ENCODE measurements around the gene DOCK2. TPM values are rescaled to one million over a fixed set of nuclear protein-coding genes. Genes with fewer than 3 reads are reported as not detected.

DOCK2 gene
- total and polyA plus RNA-seq, 2 of the 8 experiments (the other 6 are each of a cell fraction or from before 2014, with no cell fraction given), result 3.9 to 5.7 TPM

DNA sequence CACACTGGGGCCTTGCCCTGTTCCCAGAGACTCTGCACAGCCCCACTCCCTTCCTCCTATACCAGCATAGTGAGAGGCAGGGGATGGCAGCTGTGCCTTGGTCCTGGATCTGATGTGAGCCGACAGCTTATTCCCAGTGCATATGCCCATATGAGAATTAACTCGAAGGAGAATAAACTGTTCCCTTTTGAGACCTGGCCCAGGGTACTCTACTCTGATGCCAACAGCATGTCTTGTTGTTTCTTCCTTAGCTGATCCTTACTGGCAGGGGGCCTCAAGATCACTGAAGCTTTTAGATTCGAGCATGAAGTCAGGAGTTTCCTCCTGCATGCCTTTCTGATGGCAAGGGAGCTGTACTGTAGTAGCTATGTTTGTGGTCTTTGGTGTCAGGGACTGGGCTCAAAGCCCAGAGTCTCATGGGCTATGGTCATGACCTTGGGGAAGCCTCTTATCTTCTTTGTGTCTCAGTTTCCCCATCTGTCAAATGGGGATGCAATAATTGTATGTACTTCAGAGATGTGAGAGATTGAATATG is 57.1 kb downstream of the DOCK2 start:
- Histone ChIP-seq H2AK5ac (ENCODE audit: low read depth, low read length) (no peak overlapping the region), H3K9ac (replicated peaks in 1 of 4; ENCODE audit: extremely low read depth in 1 of 4, low read depth in 3 of 4, low read length in 3 of 4) (no peak overlapping the region), H3K14ac (ENCODE audit: insufficient read length) (no peak overlapping the region), H4K5ac (ENCODE audit: insufficient read length, low read depth, low read length) (no peak overlapping the region), H3K18ac (ENCODE audit: extremely low read depth, low read length) (no peak overlapping the region), H3K27me3 (replicated peaks in 1 of 4; ENCODE audit: control insufficient read depth in 3 of 4, extremely low read depth in 1 of 4, insufficient read depth in 3 of 4, low read length in 3 of 4) (no peaks in the 10 kb centered on the region), H2BK15ac (ENCODE audit: low read length) (no peak overlapping the region), H2BK120ac (replicated peaks; ENCODE audit: low read depth, low read length) (no peak overlapping the region), H3K23me2 (ENCODE audit: low read depth, low read length) (peaks cover 3% of the 10 kb centered on the region; the same call in 1 of the 2 replicates), H4K8ac (ENCODE audit: extremely low read depth, insufficient read depth, low read length) (no peak overlapping the region), H3K4me2 (ENCODE audit: insufficient read depth in 1 of 2, low read depth in 2 of 2, low read length in 2 of 2) (no peak overlapping the region), H3K4ac (replicated peaks; ENCODE audit: insufficient read length, low read depth, low read length) (no peak overlapping the region), H3K4me3 (ENCODE audit: extremely low read depth in 1 of 4, insufficient read depth in 2 of 4, low read depth in 3 of 4, low read length in 4 of 4) (no peak overlapping the region), H3K56ac (replicated peaks; ENCODE audit: insufficient read length, low read depth, low read length) (no peak overlapping the region), H3K36me3 (ENCODE audit: control insufficient read depth in 2 of 4, insufficient read depth in 4 of 4, low read length in 3 of 4) (no peaks in the 10 kb centered on the region), H3K79me1 (ENCODE audit: low read depth, low read length) (no peaks in the 10 kb centered on the region; the same call in 1 of the 2 replicates), H3K23ac (ENCODE audit: insufficient read length) (no peak overlapping the region), H3K27ac (ENCODE audit: low read depth, low read length) (no peak overlapping the region), H2BK5ac (ENCODE audit: low read depth, low read length) (no peak overlapping the region), H3K9me3 (ENCODE audit: insufficient read depth in 2 of 2, low read depth in 1 of 2, low read length in 1 of 2) (no peaks in the 10 kb centered on the region; a peak in 1 of 4 replicates), H2BK12ac (ENCODE audit: low read depth, low read length) (no peak overlapping the region), H4K20me1 (replicated peaks in 1 of 2; ENCODE audit: control insufficient read depth in 1 of 2, insufficient read depth in 2 of 2, low read length in 2 of 2) (peaks cover 0 to 1% of the 10 kb centered on the region in 2 experiments), H2AFZ (ENCODE audit: low read length) (no peak overlapping the region), H2BK20ac (ENCODE audit: low read length) (no peak overlapping the region), H3K4me1 (replicated peaks in 1 of 4; ENCODE audit: control insufficient read depth in 3 of 4, insufficient read depth in 4 of 4, low read length in 3 of 4) (no peaks in the 10 kb centered on the region), H3K79me2 (ENCODE audit: control insufficient read depth in 1 of 2, insufficient read depth in 2 of 2, low read length in 2 of 2) (no peaks in the 10 kb centered on the region), H4K91ac (replicated peaks; ENCODE audit: insufficient read length, low read length) (no peak overlapping the region)
- DNase-seq (ENCODE audit: low read depth in 1 of 2, low spot score in 2 of 2), result no peak
- no peak for FAIRE-seq
- POLR2A ChIA-PET (ENCODE audit: partially characterized antibody), result no interaction called here
- no peak for TF ChIP-seq GTF2F1 (IDR thresholded peaks at IDR 0.05; ENCODE audit: borderline replicate concordance, low read depth, low read length)
- TF ChIP-seq, protein P1, sequence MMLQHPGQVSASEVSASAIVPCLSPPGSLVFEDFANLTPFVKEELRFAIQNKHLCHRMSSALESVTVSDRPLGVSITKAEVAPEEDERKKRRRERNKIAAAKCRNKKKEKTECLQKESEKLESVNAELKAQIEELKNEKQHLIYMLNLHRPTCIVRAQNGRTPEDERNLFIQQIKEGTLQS (IDR thresholded peaks at IDR 0.05; ENCODE audit: insufficient read depth, low read depth, low read length), result no peak
- TF ChIP-seq HDAC2 (IDR thresholded peaks at IDR 0.05; ENCODE audit: borderline replicate concordance in 1 of 2, low read depth in 2 of 2, low read length in 2 of 2), result no peak
- TF ChIP-seq SRF (IDR thresholded peaks at IDR 0.05; ENCODE audit: low read depth, low read length), result no peak
- TF ChIP-seq RXRA (IDR thresholded peaks at IDR 0.05; ENCODE audit: insufficient read depth, low read depth, low read length), result no peak
- TF ChIP-seq, protein P2, sequence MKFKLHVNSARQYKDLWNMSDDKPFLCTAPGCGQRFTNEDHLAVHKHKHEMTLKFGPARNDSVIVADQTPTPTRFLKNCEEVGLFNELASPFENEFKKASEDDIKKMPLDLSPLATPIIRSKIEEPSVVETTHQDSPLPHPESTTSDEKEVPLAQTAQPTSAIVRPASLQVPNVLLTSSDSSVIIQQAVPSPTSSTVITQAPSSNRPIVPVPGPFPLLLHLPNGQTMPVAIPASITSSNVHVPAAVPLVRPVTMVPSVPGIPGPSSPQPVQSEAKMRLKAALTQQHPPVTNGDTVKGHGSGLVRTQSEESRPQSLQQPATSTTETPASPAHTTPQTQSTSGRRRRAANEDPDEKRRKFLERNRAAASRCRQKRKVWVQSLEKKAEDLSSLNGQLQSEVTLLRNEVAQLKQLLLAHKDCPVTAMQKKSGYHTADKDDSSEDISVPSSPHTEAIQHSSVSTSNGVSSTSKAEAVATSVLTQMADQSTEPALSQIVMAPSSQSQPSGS (IDR thresholded peaks at IDR 0.05; ENCODE audit: low read length), result no peak
- CTCF ChIA-PET (ENCODE audit: partially characterized antibody), result interaction anchor here (0.6 to 1.9 kb wide), 6 partner anchors 12 to 512 kb away, joined by 4 to 6 read pairs (median 4); partner anchors contain the start of gene INSYN2B
- WGBS, 2 experiments (ENCODE audit: extremely low coverage in 1 of 2, insufficient coverage in 1 of 2, insufficient read length in 1 of 2, insufficient replicate concordance in 2 of 2, low coverage in 1 of 2, low lambda C conversion rate in 2 of 2, missing lambda C conversion rate in 1 of 2), result 91% methylated on average over 3 of the region's 3 CpGs; no CpG with 5 or more reads in 1 of the 2 experiments
